OCI-LY3 (cell line): ENCODE measurements around the gene ZPLD1.

ENCODE experiments used
- H2AFZ ChIP-seq: fragments of 200-600, 300-600 bp; shearing (Covaris generic); 2 replicates; pipeline ENCODE4 v1.6.0; 2014; ENCODE audit warnings: antibody characterized with exemption, low read depth, low read length
- H3K27ac ChIP-seq: fragments of 200-600, 300-600 bp; sonication (generic); 2 replicates; pipeline ENCODE4 v1.5.1; 2014; ENCODE audit warnings: mild to moderate bottlenecking, low read length, moderate library complexity, mixed read lengths
- H3K27me3 ChIP-seq: fragments of 200-600, 300-600 bp; sonication (generic); 2 replicates; pipeline ENCODE4 v1.6.1; 2014; ENCODE audit warnings: low read depth, low read length, mixed read lengths
- H3K36me3 ChIP-seq: fragments of 200-600, 300-600 bp; sonication (generic); replicated peaks from 2 replicates; pipeline ENCODE3; 2014; ENCODE audit warnings: low read depth, low read length, mixed read lengths
- H3K4me1 ChIP-seq: fragments of 300-600, 200-600 bp; sonication (generic); 2 replicates; pipeline ENCODE4 v1.6.1; 2014; ENCODE audit warnings: low read length, mixed read lengths
- H3K4me2 ChIP-seq: fragments of 200-600, 300-600 bp; sonication (generic); 2 replicates; pipeline ENCODE4 v1.6.1; 2014; ENCODE audit warnings: low read length, mixed read lengths
- H3K4me3 ChIP-seq: fragments of 300-600, 200-600 bp; sonication (generic); 2 replicates; pipeline ENCODE4 v1.5.1; 2014; ENCODE audit warnings: antibody characterized with exemption, mild to moderate bottlenecking, low read length, moderate library complexity
- H3K79me2 ChIP-seq: fragments of 300-600, 200-600 bp; shearing (Covaris generic); 2 replicates; pipeline ENCODE4 v1.6.1; 2014; ENCODE audit warnings: mild to moderate bottlenecking, low read length, mixed read lengths
- H3K9ac ChIP-seq: fragments of 300-600, 200-600 bp; shearing (Covaris generic); 2 replicates; pipeline ENCODE4 v1.6.0; 2014; ENCODE audit warnings: mild to moderate bottlenecking, low read length, moderate library complexity
- H3K9me3 ChIP-seq: fragments of 200-600, 300-600 bp; shearing (Covaris generic); 2 replicates; pipeline ENCODE4 v1.6.1; 2014; ENCODE audit warnings: low read length, mixed read lengths; ENCODE audit not compliant: insufficient read depth
- H4K20me1 ChIP-seq: fragments of 200-600, 300-600 bp; sonication (generic); 2 replicates; pipeline ENCODE4 v1.6.1; 2016; ENCODE audit warnings: low read length, mixed read lengths; ENCODE audit not compliant: insufficient read depth
- CTCF ChIP-seq: fragments of 200-600, 300-600 bp; sonication (generic); IDR thresholded peaks from 2 replicates; pipeline ENCODE4 v1.5.1; 2014; ENCODE audit warnings: antibody characterized with exemption, low read length, low read depth
- EZH2phosphoT487 ChIP-seq: fragments of 200-600 bp; shearing (Covaris generic); IDR thresholded peaks from 2 replicates; pipeline ENCODE4 v1.6.1; 2018; ENCODE audit warnings: antibody characterized with exemption, mixed run types, low read depth

ZPLD1 gene

GRCh38 chr3:102454181-102454580 lies 19.4 kb downstream of the ZPLD1 start:
- Histone ChIP-seq H3K36me3 (no peaks in the 10 kb centered on the region), H3K4me2 (no peak overlapping the region), H4K20me1 (no peaks in the 10 kb centered on the region), H3K79me2 (no peaks in the 10 kb centered on the region), H3K27ac (no peak overlapping the region), H3K9ac (no peak overlapping the region), H3K4me1 (no peaks in the 10 kb centered on the region), H2AFZ (no peak overlapping the region), H3K4me3 (no peak overlapping the region), H3K27me3 (no peaks in the 10 kb centered on the region), H3K9me3 (no peaks in the 10 kb centered on the region)
- no peak for TF ChIP-seq EZH2phosphoT487
- TF ChIP-seq CTCF, result no peak

- Histone ChIP-seq H3K4me3 (no peak overlapping the region), H3K27me3 (no peaks in the 10 kb centered on the region), H3K4me2 (no peak overlapping the region), H3K9ac (no peak overlapping the region), H2AFZ (no peak overlapping the region), H4K20me1 (no peaks in the 10 kb centered on the region), H3K4me1 (no peaks in the 10 kb centered on the region), H3K79me2 (no peaks in the 10 kb centered on the region), H3K27ac (no peak overlapping the region), H3K36me3 (no peaks in the 10 kb centered on the region), H3K9me3 (no peaks in the 10 kb centered on the region)
- TF ChIP-seq CTCF, result no peak
Measured at GRCh38 chr3:102457644-102458043, 22.8 kb downstream of the ZPLD1 start.

GRCh38 chr3:102460579-102460978 lies 25.8 kb downstream of the ZPLD1 start:
- Histone ChIP-seq H3K36me3 (no peaks in the 10 kb centered on the region), H3K4me2 (no peak overlapping the region), H2AFZ (no peak overlapping the region), H3K9me3 (no peaks in the 10 kb centered on the region), H4K20me1 (no peaks in the 10 kb centered on the region), H3K4me3 (no peak overlapping the region), H3K9ac (no peak overlapping the region), H3K27ac (no peak overlapping the region), H3K79me2 (no peaks in the 10 kb centered on the region), H3K4me1 (no peaks in the 10 kb centered on the region), H3K27me3 (no peaks in the 10 kb centered on the region)
- TF ChIP-seq CTCF (no peak), EZH2phosphoT487 (no peak)

GRCh38 chr3:102464261-102464660 lies 29.4 kb downstream of the ZPLD1 start:
- H2AFZ ChIP-seq, result no peak overlapping the region
- H3K4me2 ChIP-seq, result no peak overlapping the region
- no peaks in the 10 kb centered on the region for H3K4me1 ChIP-seq
- no peak overlapping the region for H3K27ac ChIP-seq
- TF ChIP-seq EZH2phosphoT487 (no peak), CTCF (no peak)
- H3K9ac ChIP-seq, result no peak overlapping the region
- H3K27me3 ChIP-seq, result no peaks in the 10 kb centered on the region
- no peaks in the 10 kb centered on the region for H3K36me3 ChIP-seq
- no peak overlapping the region for H3K4me3 ChIP-seq
- no peaks in the 10 kb centered on the region for H4K20me1 ChIP-seq
- no peaks in the 10 kb centered on the region for H3K79me2 ChIP-seq
- no peaks in the 10 kb centered on the region for H3K9me3 ChIP-seq
